GM21619 (cell line): ENCODE results near the gene SPANXA1.
"Not testable (repeated sequence)": the region's sequence is repeated elsewhere in the genome, so short reads cannot be mapped to it uniquely, and the experiment has no call there.

Experiments
- ATAC-seq: cut with Tn5 transposase; IDR thresholded peaks from one replicate; pipeline ENCODE4 v1.9.1; 2021; ENCODE audit not compliant: unreplicated experiment

SPANXA1 gene

GRCh38 chrX:141584638-141585037, at the start of gene SPANXA1:
SPANXA1 (minus strand) TSS chrX:141584738; CDS start chrX:141584678, 60 bp downstream.
- ATAC-seq, result not testable (repeated sequence)

GRCh38 chrX:141632124-141632523, 47.6 kb upstream of the SPANXA1 start:
- ATAC-seq, result no peak

DNA sequence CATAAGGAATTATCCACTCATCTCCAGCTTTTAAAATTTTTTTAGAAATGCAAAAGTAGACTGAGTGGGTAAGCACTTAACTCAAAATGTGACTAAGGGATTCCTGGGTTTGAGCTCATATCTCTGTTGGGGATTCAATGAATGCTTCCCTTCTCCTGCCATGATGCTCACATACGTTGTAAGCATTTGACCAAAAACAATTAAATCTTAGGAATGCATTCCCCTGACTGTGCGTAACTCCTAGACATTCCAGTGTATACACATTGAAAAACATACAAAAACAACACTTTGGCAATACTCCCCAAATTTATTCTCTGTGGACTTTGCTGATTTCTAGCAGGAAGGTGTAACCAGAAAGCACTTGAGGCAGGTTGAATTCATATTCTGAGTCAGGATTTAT, 34.8 kb upstream of the SPANXA1 start:
- no peak for ATAC-seq

- ATAC-seq, result no peak
Measured at GRCh38 chrX:141609111-141609510, 24.6 kb upstream of the SPANXA1 start.

DNA sequence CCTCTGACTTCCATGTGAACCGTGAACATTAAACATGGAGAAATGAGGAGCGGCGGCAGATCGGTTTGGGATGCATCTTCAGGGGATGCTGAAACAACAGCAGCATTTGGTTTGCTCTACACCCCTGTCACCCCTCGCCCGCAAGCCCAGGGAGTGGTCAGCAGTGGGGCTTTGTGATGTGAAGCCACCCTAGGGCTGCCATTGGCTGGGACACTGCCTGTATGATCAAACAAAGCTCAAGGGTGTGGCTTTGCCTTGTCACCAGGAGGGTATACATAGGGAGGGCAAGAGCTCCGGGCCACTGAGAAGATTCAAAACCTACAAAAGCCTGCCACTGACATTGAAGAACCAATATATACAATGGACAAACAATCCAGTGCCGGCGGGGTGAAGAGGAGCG, 4.9 kb upstream of the SPANXA1 start, which contains the start of gene SPANXA2:
Gene SPANXA2, plus strand, starts transcription at position 301 of the 400 bp plus-strand sequence. Its CDS starts 60 bp downstream, at position 361.
- not testable (repeated sequence) for ATAC-seq

GRCh38 chrX:141542551-141542950, 42.0 kb downstream of the SPANXA1 start:
- ATAC-seq, result not testable (repeated sequence)
